Parathyroid adenoma (tissue), 2 donors: ENCODE data around the gene LRBA.

ENCODE experiments used
- H2AFZ ChIP-seq: fragments of 300-600 bp; sonication (generic); one replicate; pipeline ENCODE4 v1.7.0; 2017; ENCODE audit warnings: antibody characterized with exemption, mild to moderate bottlenecking
- H3K27ac ChIP-seq: fragments of 300-600 bp; sonication (generic); one replicate; pipeline ENCODE4 v1.7.0; 2017
- H3K27me3 ChIP-seq: fragments of 300-600 bp; sonication (generic); one replicate; pipeline ENCODE4 v1.7.0; 2017; ENCODE audit warnings: low read length; ENCODE audit not compliant: control insufficient read depth, insufficient read depth
- H3K36me3 ChIP-seq: fragments of 300-600 bp; sonication (generic); one replicate; pipeline ENCODE4 v1.7.0; 2017; ENCODE audit warnings: low read length; ENCODE audit not compliant: control insufficient read depth, insufficient read depth
- H3K4me1 ChIP-seq: fragments of 300-600 bp; sonication (generic); one replicate; pipeline ENCODE4 v1.7.0; 2017; ENCODE audit warnings: control low read depth
- H3K4me2 ChIP-seq: fragments of 300-600 bp; sonication (generic); one replicate; pipeline ENCODE4 v1.7.0; 2017; ENCODE audit warnings: low read length
- H3K4me3 ChIP-seq: fragments of 300-600 bp; sonication (generic); one replicate; pipeline ENCODE4 v1.7.0; 2017; ENCODE audit warnings: low read depth, low read length
- H3K79me2 ChIP-seq: fragments of 300-600 bp; sonication (generic); one replicate; pipeline ENCODE4 v1.7.0; 2017; ENCODE audit warnings: control low read depth
- H3K9ac ChIP-seq: fragments of 300-600 bp; sonication (generic); one replicate; pipeline ENCODE4 v1.7.0; 2017; ENCODE audit warnings: mild to moderate bottlenecking
- H3K9me3 ChIP-seq: fragments of 300-600 bp; sonication (generic); one replicate; pipeline ENCODE4 v1.7.0; 2017; ENCODE audit warnings: low read length; ENCODE audit not compliant: control insufficient read depth
- CTCF ChIP-seq: fragments of 300-600 bp; sonication (generic); IDR thresholded peaks from one replicate; pipeline ENCODE4 v1.7.0; 2017; ENCODE audit warnings: antibody characterized with exemption, mild to moderate bottlenecking
- donor health status: primary hyperparathyroidism.

LRBA gene

GRCh38 chr4:150316332-150317205 lies 698.5 kb downstream of the LRBA start:
- Histone ChIP-seq H3K36me3 (no peaks in the 10 kb centered on the region), H2AFZ (no peak overlapping the region), H3K4me3 (no peak overlapping the region), H3K4me2 (no peak overlapping the region), H3K9ac (no peak overlapping the region), H3K4me1 (no peaks in the 10 kb centered on the region), H3K79me2 (no peaks in the 10 kb centered on the region), H3K27me3 (no peaks in the 10 kb centered on the region), H3K27ac (no peak overlapping the region), H3K9me3 (no peaks in the 10 kb centered on the region)
- no peak for TF ChIP-seq CTCF

- Histone ChIP-seq H3K27ac (no peak overlapping the region), H3K4me1 (peaks cover 1% of the 10 kb centered on the region), H3K4me2 (no peak overlapping the region), H3K9ac (no peak overlapping the region), H3K4me3 (no peak overlapping the region), H3K36me3 (no peaks in the 10 kb centered on the region), H3K79me2 (no peaks in the 10 kb centered on the region), H2AFZ (no peak overlapping the region), H3K9me3 (no peaks in the 10 kb centered on the region), H3K27me3 (no peaks in the 10 kb centered on the region)
- TF ChIP-seq CTCF, result no peak
Observed at GRCh38 chr4:150315691-150316090, 699.4 kb downstream of the LRBA start.

GRCh38 chr4:150315175-150315574 lies 699.9 kb downstream of the LRBA start:
- Histone ChIP-seq H3K36me3 (no peaks in the 10 kb centered on the region), H3K4me3 (no peak overlapping the region), H3K27me3 (no peaks in the 10 kb centered on the region), H3K27ac (no peak overlapping the region), H3K4me1 (peaks cover 3% of the 10 kb centered on the region), H3K9ac (no peak overlapping the region), H3K9me3 (no peaks in the 10 kb centered on the region), H2AFZ (no peak overlapping the region), H3K4me2 (no peak overlapping the region), H3K79me2 (no peaks in the 10 kb centered on the region)
- TF ChIP-seq CTCF, result no peak

GRCh38 chr4:150314031-150314430 lies 701.1 kb downstream of the LRBA start:
- no peak for TF ChIP-seq CTCF
- H3K36me3 ChIP-seq, result no peaks in the 10 kb centered on the region
- H3K27me3 ChIP-seq, result no peaks in the 10 kb centered on the region
- no peaks in the 10 kb centered on the region for H3K79me2 ChIP-seq
- H3K27ac ChIP-seq, result no peak overlapping the region
- no peaks in the 10 kb centered on the region for H3K9me3 ChIP-seq
- no peak overlapping the region for H3K9ac ChIP-seq
- H2AFZ ChIP-seq, result no peak overlapping the region
- H3K4me3 ChIP-seq, result no peak overlapping the region
- H3K4me1 ChIP-seq, result peaks cover 3% of the 10 kb centered on the region
- H3K4me2 ChIP-seq, result no peak overlapping the region
